SK-N-MC (cell line): ENCODE results near the gene GLT6D1.

Experiments
- DNase-seq: peaks from one replicate; pipeline ENCODE4 v3.0.0-alpha.2; 2011; ENCODE audit warnings: low read depth, low spot score
- H3K27ac ChIP-seq: fragments of 200-600 bp; sonication (generic); 2 replicates; pipeline ENCODE4 v1.5.1; 2016; ENCODE audit warnings: mixed run types
- H3K36me3 ChIP-seq: fragments of 200-600 bp; sonication (generic); 2 replicates; pipeline ENCODE4 v1.6.1; 2017; ENCODE audit warnings: antibody characterized with exemption, low read length, mixed read lengths; ENCODE audit not compliant: insufficient read depth
- H3K4me3 ChIP-seq: fragments of 200-600 bp; sonication (generic); 2 replicates; pipeline ENCODE4 v1.5.1; 2016
- H3K9ac ChIP-seq: fragments of 200-600 bp; sonication (generic); 2 replicates; pipeline ENCODE4 v1.8.0; 2017; ENCODE audit warnings: mixed run types, mixed read lengths; ENCODE audit not compliant: insufficient read length
- H3K9me3 ChIP-seq: fragments of 200-600 bp; sonication (generic); 2 replicates; pipeline ENCODE4 v1.6.1; 2017; ENCODE audit warnings: low read depth, mild to moderate bottlenecking, antibody characterized with exemption, low read length, moderate library complexity, mixed read lengths
- EZH2 ChIP-seq: fragments of 200-600 bp; sonication (generic); IDR thresholded peaks from one replicate; pipeline ENCODE4 v1.6.1; 2017; ENCODE audit warnings: antibody characterized with exemption
- FOXP2 ChIP-seq: optimal IDR thresholded peaks from 2 replicates; pipeline ENCODE3; 2011; ENCODE audit warnings: mild to moderate bottlenecking, moderate library complexity; ENCODE audit not compliant: insufficient read depth; ENCODE audit errors: extremely low read length, control extremely low read depth
- POLR2AphosphoS5 ChIP-seq: IDR thresholded peaks from 2 replicates; pipeline ENCODE4 v1.6.1; 2012; ENCODE audit warnings: mild to moderate bottlenecking, low read depth, low read length, borderline replicate concordance

The GLT6D1 gene

GRCh38 chr9:135581636-135582426 is 57.5 kb downstream of the GLT6D1 start:
- Histone ChIP-seq H3K36me3 (no peaks in the 10 kb centered on the region), H3K9ac (no peak overlapping the region), H3K27ac (no peak overlapping the region), H3K4me3 (no peak overlapping the region), H3K9me3 (no peaks in the 10 kb centered on the region)
- no peak for DNase-seq
- TF ChIP-seq EZH2 (no peak), FOXP2 (no peak), POLR2AphosphoS5 (no peak)

GRCh38 chr9:135580664-135581380 is 58.5 kb downstream of the GLT6D1 start:
- Histone ChIP-seq H3K4me3 (no peak overlapping the region), H3K36me3 (no peaks in the 10 kb centered on the region), H3K27ac (no peak overlapping the region), H3K9ac (no peak overlapping the region), H3K9me3 (no peaks in the 10 kb centered on the region)
- TF ChIP-seq EZH2 (no peak), FOXP2 (no peak)
- no peak for DNase-seq

GRCh38 chr9:135579889-135580660 is 59.3 kb downstream of the GLT6D1 start:
- TF ChIP-seq FOXP2 (no peak), EZH2 (no peak), POLR2AphosphoS5 (no peak)
- Histone ChIP-seq H3K9me3 (no peaks in the 10 kb centered on the region), H3K9ac (no peak overlapping the region), H3K36me3 (no peaks in the 10 kb centered on the region), H3K4me3 (no peak overlapping the region), H3K27ac (no peak overlapping the region)
- no peak for DNase-seq

GRCh38 chr9:135579356-135579755 is 60.0 kb downstream of the GLT6D1 start:
- H3K27ac ChIP-seq, result no peak overlapping the region
- H3K9me3 ChIP-seq, result no peaks in the 10 kb centered on the region
- no peak for DNase-seq
- no peak for TF ChIP-seq POLR2AphosphoS5
- no peak for TF ChIP-seq FOXP2
- TF ChIP-seq EZH2, result no peak
- H3K9ac ChIP-seq, result no peak overlapping the region
- no peaks in the 10 kb centered on the region for H3K36me3 ChIP-seq
- no peak overlapping the region for H3K4me3 ChIP-seq

GRCh38 chr9:135577256-135577655 is 62.1 kb downstream of the GLT6D1 start:
- no peak for DNase-seq
- H3K9ac ChIP-seq, result no peak overlapping the region
- no peaks in the 10 kb centered on the region for H3K9me3 ChIP-seq
- H3K27ac ChIP-seq, result no peak overlapping the region
- no peak for TF ChIP-seq FOXP2
- no peak for TF ChIP-seq POLR2AphosphoS5
- no peak for TF ChIP-seq EZH2
- no peak overlapping the region for H3K4me3 ChIP-seq
- H3K36me3 ChIP-seq, result no peaks in the 10 kb centered on the region

- Histone ChIP-seq H3K27ac (no peak overlapping the region), H3K9ac (no peak overlapping the region), H3K9me3 (no peaks in the 10 kb centered on the region), H3K4me3 (no peak overlapping the region), H3K36me3 (no peaks in the 10 kb centered on the region)
- TF ChIP-seq POLR2AphosphoS5 (no peak), EZH2 (no peak), FOXP2 (no peak)
- DNase-seq, result no peak
Observed at GRCh38 chr9:135575995-135576631, 63.2 kb downstream of the GLT6D1 start.

- no peak for DNase-seq
Observed at GRCh38 chr9:135574943-135575342, 64.4 kb downstream of the GLT6D1 start.

GRCh38 chr9:135574331-135574730 is 65.0 kb downstream of the GLT6D1 start:
- H3K27ac ChIP-seq, result no peak overlapping the region
- H3K9ac ChIP-seq, result no peak overlapping the region
- no peak overlapping the region for H3K4me3 ChIP-seq
- no peaks in the 10 kb centered on the region for H3K9me3 ChIP-seq
- no peak for TF ChIP-seq EZH2
- TF ChIP-seq POLR2AphosphoS5, result no peak
- no peak for TF ChIP-seq FOXP2
- DNase-seq, result no peak
- no peaks in the 10 kb centered on the region for H3K36me3 ChIP-seq

More at GRCh38 chr9:135574943-135575342, 64.4 kb downstream of the GLT6D1 start:
- no peak for TF ChIP-seq POLR2AphosphoS5
- no peak for TF ChIP-seq FOXP2
- no peak for TF ChIP-seq EZH2
- no peaks in the 10 kb centered on the region for H3K9me3 ChIP-seq
- H3K36me3 ChIP-seq, result no peaks in the 10 kb centered on the region
- H3K4me3 ChIP-seq, result no peak overlapping the region
- H3K27ac ChIP-seq, result no peak overlapping the region
- no peak overlapping the region for H3K9ac ChIP-seq
